ENCODE results near the gene PKN3. TPM values are rescaled to one million over a fixed set of nuclear protein-coding genes. Genes with fewer than 3 reads are reported as not detected.

The PKN3 gene
- total and polyA plus RNA-seq, 2 of the 13 experiments (the other 11 are each of a cell fraction or from before 2014, with no cell fraction given): 10.5 to 13.2 TPM

GRCh38 chr9:128688501-128689292, 13.6 kb upstream of the PKN3 start, which contains the start of gene SET (continued):
- TF ChIP-seq, protein P1, sequence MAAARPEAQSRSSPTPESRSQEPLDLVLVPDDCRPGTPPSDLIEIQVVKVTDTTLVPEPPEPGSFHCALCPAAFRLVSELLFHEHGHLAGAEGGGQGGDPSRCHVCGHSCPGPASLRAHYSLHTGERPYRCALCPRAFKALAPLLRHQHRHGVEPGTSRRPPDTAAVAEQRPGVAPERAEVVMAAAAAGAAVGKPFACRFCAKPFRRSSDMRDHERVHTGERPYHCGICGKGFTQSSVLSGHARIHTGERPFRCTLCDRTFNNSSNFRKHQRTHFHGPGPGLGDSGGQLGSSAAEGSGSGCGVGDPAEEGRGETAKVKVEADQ (CRISPR knock-in tag; IDR thresholded peaks at IDR 0.05; ENCODE audit: borderline replicate concordance): 0 out of 2 replicates have a peak, but pooled peaks have one; percentile 16
- 0 out of 2 replicates have a peak, but pooled peaks have one; percentile 8 for TF ChIP-seq HCFC1 (IDR thresholded peaks at IDR 0.05; ENCODE audit: low read depth, low read length)
- TF ChIP-seq, protein P2, sequence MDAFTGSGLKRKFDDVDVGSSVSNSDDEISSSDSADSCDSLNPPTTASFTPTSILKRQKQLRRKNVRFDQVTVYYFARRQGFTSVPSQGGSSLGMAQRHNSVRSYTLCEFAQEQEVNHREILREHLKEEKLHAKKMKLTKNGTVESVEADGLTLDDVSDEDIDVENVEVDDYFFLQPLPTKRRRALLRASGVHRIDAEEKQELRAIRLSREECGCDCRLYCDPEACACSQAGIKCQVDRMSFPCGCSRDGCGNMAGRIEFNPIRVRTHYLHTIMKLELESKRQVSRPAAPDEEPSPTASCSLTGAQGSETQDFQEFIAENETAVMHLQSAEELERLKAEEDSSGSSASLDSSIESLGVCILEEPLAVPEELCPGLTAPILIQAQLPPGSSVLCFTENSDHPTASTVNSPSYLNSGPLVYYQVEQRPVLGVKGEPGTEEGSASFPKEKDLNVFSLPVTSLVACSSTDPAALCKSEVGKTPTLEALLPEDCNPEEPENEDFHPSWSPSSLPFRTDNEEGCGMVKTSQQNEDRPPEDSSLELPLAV (CRISPR knock-in tag; conservative IDR thresholded peaks at IDR 0.05; ENCODE audit: low read depth): no peak
- no peak for TF ChIP-seq ZNF335 (CRISPR knock-in tag; IDR thresholded peaks at IDR 0.05)
- peak; percentile 43; the same call in 1 of the 2 replicates for TF ChIP-seq JDP2 (CRISPR knock-in tag; IDR thresholded peaks at IDR 0.05; ENCODE audit: borderline replicate concordance)
- no peak for TF ChIP-seq ZKSCAN8 (CRISPR knock-in tag; IDR thresholded peaks at IDR 0.05; ENCODE audit: borderline replicate concordance)
- peak; percentile 66 for TF ChIP-seq ZMAT3 (CRISPR knock-in tag; conservative IDR thresholded peaks at IDR 0.05)
- TF ChIP-seq SATB2 (CRISPR knock-in tag; IDR thresholded peaks at IDR 0.05): no peak
- TF ChIP-seq ZNF10 (CRISPR knock-in tag; IDR thresholded peaks at IDR 0.05; ENCODE audit: borderline replicate concordance, low read depth): no peak
- TF ChIP-seq ZNF232 (CRISPR knock-in tag; IDR thresholded peaks at IDR 0.05; ENCODE audit: borderline replicate concordance): peak; percentile 78; the same call in 1 of the 2 replicates
- peak; percentile 57; the same call in 1 of the 2 replicates for TF ChIP-seq ZNF572 (CRISPR knock-in tag; IDR thresholded peaks at IDR 0.05)
- TF ChIP-seq, protein P3, sequence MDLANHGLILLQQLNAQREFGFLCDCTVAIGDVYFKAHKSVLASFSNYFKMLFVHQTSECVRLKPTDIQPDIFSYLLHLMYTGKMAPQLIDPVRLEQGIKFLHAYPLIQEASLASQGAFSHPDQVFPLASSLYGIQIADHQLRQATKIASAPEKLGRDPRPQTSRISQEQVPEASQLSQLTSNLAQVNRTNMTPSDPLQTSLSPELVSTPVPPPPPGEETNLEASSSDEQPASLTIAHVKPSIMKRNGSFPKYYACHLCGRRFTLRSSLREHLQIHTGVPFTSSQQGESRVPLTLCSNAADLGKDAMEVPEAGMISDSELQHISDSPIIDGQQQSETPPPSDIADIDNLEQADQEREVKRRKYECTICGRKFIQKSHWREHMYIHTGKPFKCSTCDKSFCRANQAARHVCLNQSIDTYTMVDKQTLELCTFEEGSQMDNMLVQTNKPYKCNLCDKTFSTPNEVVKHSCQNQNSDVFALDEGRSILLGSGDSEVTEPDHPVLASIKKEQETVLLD (CRISPR knock-in tag; IDR thresholded peaks at IDR 0.05; ENCODE audit: low read depth): peak; percentile 92
- TF ChIP-seq ZNF326 (CRISPR knock-in tag; IDR thresholded peaks at IDR 0.05; ENCODE audit: borderline replicate concordance): no peak
- 0 out of 2 replicates have a peak, but pooled peaks have one; percentile 45 for TF ChIP-seq ZNF674 (CRISPR knock-in tag; IDR thresholded peaks at IDR 0.05; ENCODE audit: low read depth)
- 0 out of 2 replicates have a peak, but pooled peaks have one; percentile 26 for TF ChIP-seq ZNF253 (CRISPR knock-in tag; IDR thresholded peaks at IDR 0.05; ENCODE audit: borderline replicate concordance)
- TF ChIP-seq PAF1 (CRISPR knock-in tag; IDR thresholded peaks at IDR 0.05): no peak
- TF ChIP-seq PATZ1 (CRISPR knock-in tag; IDR thresholded peaks at IDR 0.05): peak; percentile 67; the same call in 1 of the 2 replicates
- TF ChIP-seq HES4 (CRISPR knock-in tag; IDR thresholded peaks at IDR 0.05; ENCODE audit: borderline replicate concordance): peak; percentile 25; the same call in 1 of the 2 replicates
- TF ChIP-seq RBFOX2 (IDR thresholded peaks at IDR 0.05; ENCODE audit: low read depth, low read length): peak; percentile 94
- no peak for TF ChIP-seq HNRNPUL1 (IDR thresholded peaks at IDR 0.05; ENCODE audit: low read depth, low read length)
